Calu3 (cell line): ENCODE data around the gene KLHL42. TPM values are rescaled to one million over a fixed set of nuclear protein-coding genes. Genes with fewer than 3 reads are reported as not detected.

Experiments
- BruUV-seq: library from RNA; stranded (reverse); fragments of 400-500 nt; replicated peaks from 2 replicates; lab custom pipeline; 2021; lab: Mats Ljungman, UMichigan
- CTCF ChIA-PET: fragments of 300-600 bp; sonication (Branson Sonifier 250); formaldehyde crosslinking; loops from one replicate; lab custom pipeline; 2022; ENCODE audit warnings: antibody characterized with exemption; lab: Charles Lee
- DNase-seq: peaks from one replicate; pipeline ENCODE4 v3.0.0; 2022
- H3K27ac Mint-ChIP-seq: one replicate; pipeline ENCODE4 v1.8.0; 2022; ENCODE audit warnings: mixed read lengths; ENCODE audit not compliant: unreplicated experiment
- H3K27me3 Mint-ChIP-seq: one replicate; pipeline ENCODE4 v1.8.0; 2022; ENCODE audit warnings: mixed read lengths; ENCODE audit not compliant: unreplicated experiment
- H3K36me3 Mint-ChIP-seq: one replicate; pipeline ENCODE4 v1.8.0; 2022; ENCODE audit warnings: mild to moderate bottlenecking, moderate library complexity, mixed read lengths; ENCODE audit not compliant: insufficient read depth, unreplicated experiment
- H3K4me1 Mint-ChIP-seq: one replicate; pipeline ENCODE4 v1.8.0; 2022; ENCODE audit warnings: mild to moderate bottlenecking, low read depth, mixed read lengths; ENCODE audit not compliant: unreplicated experiment
- H3K4me3 Mint-ChIP-seq: one replicate; pipeline ENCODE4 v1.8.0; 2022; ENCODE audit warnings: mild to moderate bottlenecking, low read depth, moderate library complexity, mixed read lengths; ENCODE audit not compliant: unreplicated experiment
- H3K9me3 Mint-ChIP-seq: one replicate; pipeline ENCODE4 v1.8.0; 2022; ENCODE audit warnings: low read depth, mixed read lengths; ENCODE audit not compliant: unreplicated experiment
- CTCF ChIP-seq: fragments of 200-600 bp; IDR thresholded peaks from one replicate; pipeline ENCODE4 v1.8.0; 2022; ENCODE audit warnings: antibody characterized with exemption; ENCODE audit not compliant: unreplicated experiment
- intact Hi-C: fragments of 100-400 bp; cut with micrococcal nuclease; formaldehyde crosslinking; loops from one replicate; pipeline ENCODE4 v1.10.0; 2022; ENCODE audit not compliant: unreplicated experiment
- total RNA-seq: library from RNA; stranded (reverse); gene quantifications from 2 replicates; pipeline ENCODE4 v1.2.3, GENCODE V29; 2022

The KLHL42 gene
- total RNA-seq, 1 experiment from 2014 or later: 18.5 TPM

- CTCF ChIA-PET: interaction anchor here (0.6 kb wide), 1 partner anchor 413 kb away, joined by 4 read pairs; no protein-coding TSS in a partner anchor
- no peak for TF ChIP-seq CTCF
- H3K9me3 Mint-ChIP-seq: peaks cover 5% of the 10 kb centered on the region
- H3K27me3 Mint-ChIP-seq: no peaks in the 10 kb centered on the region
- H3K4me3 Mint-ChIP-seq: no peak overlapping the region
- intact Hi-C loops: no loop called here
- peaks cover 7% of the 10 kb centered on the region for H3K4me1 Mint-ChIP-seq
- H3K27ac Mint-ChIP-seq: no peak overlapping the region
- no TSS peak for BruUV-seq
- DNase-seq: no peak
- H3K36me3 Mint-ChIP-seq: no peaks in the 10 kb centered on the region
These were observed 32.5 kb downstream of the KLHL42 start for GRCh38 chr12:27812502-27812901.

GRCh38 chr12:27814411-27814810 lies 34.4 kb downstream of the KLHL42 start:
- H3K4me1 Mint-ChIP-seq: peaks cover 7% of the 10 kb centered on the region
- intact Hi-C loops: no loop called here
- no peaks in the 10 kb centered on the region for H3K27me3 Mint-ChIP-seq
- no peak for TF ChIP-seq CTCF
- H3K4me3 Mint-ChIP-seq: no peak overlapping the region
- H3K9me3 Mint-ChIP-seq: peaks cover 3% of the 10 kb centered on the region
- H3K27ac Mint-ChIP-seq: no peak overlapping the region
- H3K36me3 Mint-ChIP-seq: no peaks in the 10 kb centered on the region
- DNase-seq: no peak
- CTCF ChIA-PET: no interaction called here
- no TSS peak for BruUV-seq

- no peaks in the 10 kb centered on the region for H3K36me3 Mint-ChIP-seq
- intact Hi-C loops: no loop called here
- H3K4me1 Mint-ChIP-seq: peaks cover 7% of the 10 kb centered on the region
- no peak for TF ChIP-seq CTCF
- no peaks in the 10 kb centered on the region for H3K27me3 Mint-ChIP-seq
- H3K27ac Mint-ChIP-seq: no peak overlapping the region
- no peak overlapping the region for H3K4me3 Mint-ChIP-seq
- no peak for DNase-seq
- CTCF ChIA-PET: no interaction called here
- no TSS peak for BruUV-seq
- peaks cover 3% of the 10 kb centered on the region for H3K9me3 Mint-ChIP-seq
These were observed 35.0 kb downstream of the KLHL42 start for GRCh38 chr12:27814851-27815591.

- Mint-ChIP-seq H3K4me3 (no peak overlapping the region), H3K4me1 (peaks cover 14% of the 10 kb centered on the region), H3K27me3 (no peaks in the 10 kb centered on the region), H3K27ac (no peak overlapping the region), H3K9me3 (peaks cover 3% of the 10 kb centered on the region), H3K36me3 (no peaks in the 10 kb centered on the region)
- CTCF ChIA-PET: no interaction called here
- no peak for DNase-seq
- intact Hi-C loops: no loop called here
- BruUV-seq: no TSS peak
- no peak for TF ChIP-seq CTCF
These were observed 37.7 kb downstream of the KLHL42 start for GRCh38 chr12:27817766-27818165.
